ENCODE measurements around the gene PHLDB1. TPM values are rescaled to one million over a fixed set of nuclear protein-coding genes. Genes with fewer than 3 reads are reported as not detected.

Gene PHLDB1
- total RNA-seq, 1 experiment from 2014 or later, result 122 TPM

GRCh38 chr11:118605116-118605867 is 2.1 kb upstream of the PHLDB1 start:
- CTCF ChIA-PET, result interaction anchor here (0.8 kb wide), 1 partner anchor 32 kb away, joined by 3 read pairs; no protein-coding TSS in a partner anchor
- Histone ChIP-seq H3K4me3 (no peak overlapping the region), H2AFZ (no peak overlapping the region), H3K4me2 (no peak overlapping the region), H4K20me1 (ENCODE audit: insufficient read depth) (no peaks in the 10 kb centered on the region; the same call in 1 of the 2 replicates), H3K9me2 (ENCODE audit: insufficient read depth) (no peaks in the 10 kb centered on the region), H3F3A (ENCODE audit: insufficient read depth, low read depth) (peaks cover 45% of the 10 kb centered on the region), H3K4me1 (replicated peaks; ENCODE audit: insufficient read depth) (peaks cover 6% of the 10 kb centered on the region; the same call in 1 of the 2 replicates), H3K27ac (no peak overlapping the region), H3K36me3 (ENCODE audit: low read depth) (peaks cover 13% of the 10 kb centered on the region), H3K9me3 (ENCODE audit: insufficient read depth, low read depth) (no peaks in the 10 kb centered on the region), H3K27me3 (ENCODE audit: insufficient read depth, low read depth) (peaks cover 13% of the 10 kb centered on the region; the same call in 1 of the 2 replicates), H3K79me2 (ENCODE audit: low read depth) (no peaks in the 10 kb centered on the region)
- no TSS peak for BruUV-seq (replicated peaks)
- TF ChIP-seq EZH2 (IDR thresholded peaks at IDR 0.05; ENCODE audit: low read depth) (no peak), CTCF (conservative IDR thresholded peaks at IDR 0.05) (no peak)
- DNase-seq, result no peak
- POLR2A ChIA-PET (ENCODE audit: unreplicated experiment), result interaction anchor here (0.6 kb wide), 1 partner anchor 480 kb away, joined by 7 read pairs; the partner anchor contains the start of gene HMBS
- intact Hi-C loops (cut with micrococcal nuclease; ENCODE audit: unreplicated experiment), result loop anchor here (5.0 kb wide), 1 partner anchor 37 kb away; no protein-coding TSS in a partner anchor

GRCh38 chr11:118606157-118606843 is 1.1 kb upstream of the PHLDB1 start:
- Histone ChIP-seq H3K4me3 (no peak overlapping the region), H2AFZ (no peak overlapping the region), H3K79me2 (ENCODE audit: low read depth) (no peaks in the 10 kb centered on the region), H3K27me3 (ENCODE audit: insufficient read depth, low read depth) (peaks cover 13% of the 10 kb centered on the region; the same call in 1 of the 2 replicates), H3K9me2 (ENCODE audit: insufficient read depth) (no peaks in the 10 kb centered on the region), H3K36me3 (ENCODE audit: low read depth) (peaks cover 8% of the 10 kb centered on the region), H3K27ac (no peak overlapping the region), H3K9me3 (ENCODE audit: insufficient read depth, low read depth) (no peaks in the 10 kb centered on the region), H3F3A (ENCODE audit: insufficient read depth, low read depth) (peaks cover 45% of the 10 kb centered on the region), H3K4me1 (replicated peaks; ENCODE audit: insufficient read depth) (peaks cover 6% of the 10 kb centered on the region; the same call in 1 of the 2 replicates), H3K4me2 (no peak overlapping the region), H4K20me1 (ENCODE audit: insufficient read depth) (no peaks in the 10 kb centered on the region)
- ChIA-PET CTCF (no interaction called here), POLR2A (ENCODE audit: unreplicated experiment) (no interaction called here)
- DNase-seq, result no peak
- intact Hi-C loops (cut with micrococcal nuclease; ENCODE audit: unreplicated experiment), result loop anchor here (5.0 kb wide), 1 partner anchor 36 kb away; no protein-coding TSS in a partner anchor
- TF ChIP-seq EZH2 (IDR thresholded peaks at IDR 0.05; ENCODE audit: low read depth), result no peak
- TF ChIP-seq CTCF (conservative IDR thresholded peaks at IDR 0.05), result no peak
- BruUV-seq (replicated peaks), result no TSS peak

GRCh38 chr11:118606844-118607228 is 579 bp upstream of the PHLDB1 start:
- Histone ChIP-seq H3K79me2 (ENCODE audit: low read depth) (no peaks in the 10 kb centered on the region), H3K9me3 (ENCODE audit: insufficient read depth, low read depth) (no peaks in the 10 kb centered on the region), H3K9me2 (ENCODE audit: insufficient read depth) (no peaks in the 10 kb centered on the region), H3K27me3 (ENCODE audit: insufficient read depth, low read depth) (peaks cover 13% of the 10 kb centered on the region; the same call in 1 of the 2 replicates), H3K4me2 (no peak overlapping the region), H3K27ac (no peak overlapping the region), H3K4me1 (replicated peaks; ENCODE audit: insufficient read depth) (peaks cover 6% of the 10 kb centered on the region; the same call in 1 of the 2 replicates), H3F3A (ENCODE audit: insufficient read depth, low read depth) (peaks cover 39% of the 10 kb centered on the region), H2AFZ (no peak overlapping the region), H3K4me3 (no peak overlapping the region), H3K36me3 (ENCODE audit: low read depth) (peaks cover 3% of the 10 kb centered on the region), H4K20me1 (ENCODE audit: insufficient read depth) (no peaks in the 10 kb centered on the region)
- intact Hi-C loops (cut with micrococcal nuclease; ENCODE audit: unreplicated experiment), result loop anchor here (1.0 to 5.0 kb wide), 2 partner anchors 35 to 52 kb away; no protein-coding TSS in a partner anchor
- CTCF ChIA-PET, result interaction anchor here (0.6 kb wide), 3 partner anchors 16 to 209 kb away, joined by 3 to 4 read pairs (median 3); no protein-coding TSS in a partner anchor
- no TSS peak for BruUV-seq (replicated peaks)
- TF ChIP-seq CTCF (conservative IDR thresholded peaks at IDR 0.05) (no peak), EZH2 (IDR thresholded peaks at IDR 0.05; ENCODE audit: low read depth) (no peak)
- no peak for DNase-seq
- POLR2A ChIA-PET (ENCODE audit: unreplicated experiment), result interaction anchor here (2.8 kb wide), 1 partner anchor 13 kb away, joined by 31 read pairs; no protein-coding TSS in a partner anchor

Measured in PC-9 (cell line).